Activated T-cell treated with anti-CD3 and anti-CD28 coated beads, Interleukin-2, amount 50 U/mL, for 72 hours (primary cell): ENCODE results near the gene RGS7. TPM values are rescaled to one million over a fixed set of nuclear protein-coding genes. Genes with fewer than 3 reads are reported as not detected.

ENCODE experiments used
- ATAC-seq, 2 donors: fragments of 150-1000 bp; cut with Tn5 transposase; replicated peaks in 1 of 2; 2 replicates each; pipeline ENCODE4 v1.10.0; 2021; ENCODE audit warnings: moderate library complexity in 2 of 2, mild to moderate bottlenecking in 1 of 2
- DNase-seq, 2 donors: peaks; one replicate each; pipeline ENCODE4 v3.0.0; 2021 to 2022; ENCODE audit warnings: mixed read lengths in 1 of 2
- H3K27ac Mint-ChIP-seq: one replicate; pipeline ENCODE4 v1.8.0; 2022; ENCODE audit warnings: mild to moderate bottlenecking, moderate library complexity, mixed read lengths
- H3K27me3 Mint-ChIP-seq: one replicate; pipeline ENCODE4 v1.8.0; 2022; ENCODE audit warnings: low read depth, mixed read lengths
- H3K36me3 Mint-ChIP-seq, 2 donors: one replicate each; pipeline ENCODE4 v1.8.0; 2022; ENCODE audit warnings: mixed read lengths in 2 of 2, mild to moderate bottlenecking in 1 of 2; ENCODE audit not compliant: insufficient read depth in 2 of 2
- H3K4me1 Mint-ChIP-seq: one replicate; pipeline ENCODE4 v1.8.0; 2022; ENCODE audit warnings: low read depth, mixed read lengths
- H3K4me3 Mint-ChIP-seq, 2 donors: one replicate each; pipeline ENCODE4 v1.8.0; 2022; ENCODE audit warnings: mild to moderate bottlenecking in 2 of 2, mixed read lengths in 2 of 2, moderate library complexity in 2 of 2
- H3K9me3 Mint-ChIP-seq, 2 donors: one replicate each; pipeline ENCODE4 v1.8.0; 2022; ENCODE audit warnings: mixed read lengths in 2 of 2
- total RNA-seq, 2 donors: library from RNA; stranded (reverse); gene quantifications; one replicate each; pipeline ENCODE4 v1.2.3, GENCODE V29; 2022

RGS7 gene
- total RNA-seq, 2 donors from 2014 or later: not detected

DNA sequence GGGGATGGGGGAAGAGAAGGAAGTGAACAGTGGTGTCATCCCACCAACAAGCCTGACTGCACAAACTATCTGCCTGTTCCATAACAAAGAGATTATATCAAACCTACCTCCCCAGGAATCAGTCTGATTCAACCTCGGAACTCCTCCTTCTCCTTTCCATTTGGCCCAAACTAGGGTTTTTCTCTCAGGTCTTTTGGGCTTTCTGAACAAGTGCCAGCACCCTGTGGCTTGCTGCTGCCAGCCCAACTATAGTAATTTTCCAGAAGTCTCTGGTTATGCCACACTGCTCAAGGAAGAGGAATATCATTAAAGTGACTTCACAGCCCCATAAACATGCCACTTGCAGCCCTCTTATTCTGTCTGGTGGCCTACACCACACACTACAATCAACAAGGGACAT, 70.5 kb downstream of the RGS7 start:
- Mint-ChIP-seq H3K27ac (no peak overlapping the region), H3K36me3 (peaks cover 0 to 3% of the 10 kb centered on the region in 2 donors), H3K4me3 (no peak overlapping the region), H3K9me3 (peaks cover 18 to 26% of the 10 kb centered on the region in 2 donors), H3K27me3 (no peaks in the 10 kb centered on the region), H3K4me1 (no peaks in the 10 kb centered on the region)
- DNase-seq: no peak
- ATAC-seq: no peak

DNA sequence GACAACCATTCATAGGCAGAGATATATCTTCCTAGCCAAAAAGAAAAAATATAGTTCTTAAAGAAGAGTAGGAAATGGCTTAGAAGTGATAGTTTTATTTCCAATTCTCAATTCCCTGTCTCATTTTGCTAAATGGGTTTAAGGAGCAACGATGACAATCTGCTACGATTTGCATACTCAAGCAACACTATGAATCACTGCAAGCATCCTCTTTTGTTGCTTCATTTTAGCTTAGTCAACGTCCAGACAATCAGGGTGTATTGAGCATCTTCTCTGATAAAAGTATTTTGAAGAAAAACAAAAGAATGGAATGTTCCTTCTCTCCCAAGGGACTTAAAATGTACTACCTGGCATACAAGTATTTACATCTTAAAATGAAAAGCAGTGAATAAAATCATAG, 80.6 kb downstream of the RGS7 start:
- H3K4me3 Mint-ChIP-seq: no peak overlapping the region
- H3K9me3 Mint-ChIP-seq: peaks cover 10 to 20% of the 10 kb centered on the region in 2 donors
- H3K36me3 Mint-ChIP-seq: peaks cover 8 to 10% of the 10 kb centered on the region in 2 donors
- no peaks in the 10 kb centered on the region for H3K27me3 Mint-ChIP-seq
- ATAC-seq: no peak
- DNase-seq: no peak
- H3K27ac Mint-ChIP-seq: no peak overlapping the region
- H3K4me1 Mint-ChIP-seq: no peaks in the 10 kb centered on the region

DNA sequence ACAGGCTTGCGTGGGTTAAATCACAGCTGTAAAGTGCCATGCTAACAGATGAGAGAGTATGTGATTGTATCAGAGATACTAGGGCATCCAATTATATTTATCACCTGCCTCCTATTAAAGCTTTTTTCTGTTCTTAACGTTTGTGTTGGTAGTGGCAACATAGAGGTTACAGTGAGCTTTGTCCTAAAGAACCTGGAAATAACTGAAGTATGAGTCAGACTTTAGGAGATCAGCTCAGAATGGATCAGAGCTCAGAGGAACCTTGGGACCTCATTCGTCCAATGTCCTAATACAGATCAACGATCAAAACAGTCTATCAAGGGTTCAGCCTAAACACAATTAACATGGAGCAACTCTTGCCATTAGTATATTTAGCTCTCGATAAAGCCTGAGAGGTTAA, 81.0 kb downstream of the RGS7 start:
- DNase-seq (no peak), ATAC-seq (no peak)
- Mint-ChIP-seq H3K27ac (no peak overlapping the region), H3K4me3 (no peak overlapping the region), H3K4me1 (no peaks in the 10 kb centered on the region), H3K27me3 (no peaks in the 10 kb centered on the region), H3K36me3 (peaks cover 8 to 10% of the 10 kb centered on the region in 2 donors), H3K9me3 (peaks cover 10 to 21% of the 10 kb centered on the region in 2 donors)

DNA sequence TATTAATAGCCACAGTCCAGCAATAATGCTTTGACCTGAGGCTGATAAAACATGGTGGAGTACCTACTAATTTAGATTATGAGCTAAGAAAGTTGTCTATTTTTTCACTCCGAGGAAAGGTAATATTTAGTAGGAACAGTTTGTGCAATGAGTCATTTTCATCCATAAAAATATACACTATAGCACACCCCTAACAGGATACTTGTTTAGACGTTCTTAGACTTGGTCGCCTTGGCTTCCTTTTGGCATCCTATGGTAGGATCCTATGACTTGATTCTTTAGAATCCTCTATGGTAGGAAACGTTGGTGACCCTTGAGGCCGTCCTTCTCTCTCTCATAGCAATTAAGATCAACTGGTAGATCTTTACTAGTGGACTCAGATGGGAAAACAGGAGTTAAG, 81.8 kb downstream of the RGS7 start:
- no peak for DNase-seq
- ATAC-seq: no peak
- peaks cover 11 to 21% of the 10 kb centered on the region in 2 donors for H3K9me3 Mint-ChIP-seq

DNA sequence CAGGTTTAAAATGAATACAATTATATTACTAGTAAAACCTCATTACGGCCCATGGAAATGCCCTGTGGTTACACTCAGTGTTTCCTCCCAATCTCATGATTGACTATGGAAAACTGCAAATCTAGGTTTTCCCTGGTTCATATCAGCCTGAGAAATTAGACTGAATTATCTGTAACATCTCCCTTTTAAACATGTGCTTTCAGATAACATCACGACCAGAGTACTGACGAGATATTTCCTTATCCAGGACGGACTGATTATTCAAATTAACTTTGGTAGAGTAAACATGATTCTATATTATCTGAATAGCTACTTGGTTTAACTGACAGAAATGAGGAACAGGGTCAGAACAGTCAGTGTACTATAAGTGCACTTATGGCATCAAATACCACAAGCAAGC, 82.3 kb downstream of the RGS7 start:
- no peak overlapping the region for H3K4me3 Mint-ChIP-seq
- DNase-seq (no peak), ATAC-seq (no peak)
- H3K27ac Mint-ChIP-seq: no peak overlapping the region
- no peaks in the 10 kb centered on the region for H3K27me3 Mint-ChIP-seq
- H3K9me3 Mint-ChIP-seq: peaks cover 13 to 21% of the 10 kb centered on the region in 2 donors
- H3K36me3 Mint-ChIP-seq: peaks cover 8 to 10% of the 10 kb centered on the region in 2 donors
- no peaks in the 10 kb centered on the region for H3K4me1 Mint-ChIP-seq

More for the DNA sequence above, 81.8 kb downstream of the RGS7 start:
- peaks cover 8 to 10% of the 10 kb centered on the region in 2 donors for H3K36me3 Mint-ChIP-seq
- H3K4me3 Mint-ChIP-seq: no peak overlapping the region
- H3K4me1 Mint-ChIP-seq: no peaks in the 10 kb centered on the region
- H3K27ac Mint-ChIP-seq: no peak overlapping the region
- H3K27me3 Mint-ChIP-seq: no peaks in the 10 kb centered on the region

DNA sequence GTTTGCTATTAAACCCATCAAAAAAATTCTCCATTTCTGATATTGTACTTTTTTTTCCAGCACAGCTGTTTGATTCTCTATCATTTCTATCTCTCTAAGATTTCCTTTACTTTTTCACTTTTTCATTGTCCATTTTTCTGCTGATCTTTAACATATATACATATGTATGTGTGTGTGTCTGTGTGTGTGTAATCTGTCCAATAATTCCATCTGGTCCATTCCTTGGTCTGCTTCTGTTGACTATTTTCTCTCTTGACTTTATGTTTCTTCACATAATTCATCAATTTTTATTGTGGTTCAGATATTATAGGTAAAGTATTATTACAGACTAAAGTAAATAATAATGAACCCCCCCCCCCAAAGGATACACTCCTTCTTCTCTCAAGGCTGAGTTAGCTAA, 84.2 kb downstream of the RGS7 start:
- H3K4me1 Mint-ChIP-seq: no peaks in the 10 kb centered on the region
- no peak for ATAC-seq
- H3K27me3 Mint-ChIP-seq: no peaks in the 10 kb centered on the region
- DNase-seq: no peak
- H3K36me3 Mint-ChIP-seq: peaks cover 8 to 10% of the 10 kb centered on the region in 2 donors
- no peak overlapping the region for H3K4me3 Mint-ChIP-seq
- no peak overlapping the region for H3K27ac Mint-ChIP-seq
- peaks cover 16 to 17% of the 10 kb centered on the region in 2 donors for H3K9me3 Mint-ChIP-seq

DNA sequence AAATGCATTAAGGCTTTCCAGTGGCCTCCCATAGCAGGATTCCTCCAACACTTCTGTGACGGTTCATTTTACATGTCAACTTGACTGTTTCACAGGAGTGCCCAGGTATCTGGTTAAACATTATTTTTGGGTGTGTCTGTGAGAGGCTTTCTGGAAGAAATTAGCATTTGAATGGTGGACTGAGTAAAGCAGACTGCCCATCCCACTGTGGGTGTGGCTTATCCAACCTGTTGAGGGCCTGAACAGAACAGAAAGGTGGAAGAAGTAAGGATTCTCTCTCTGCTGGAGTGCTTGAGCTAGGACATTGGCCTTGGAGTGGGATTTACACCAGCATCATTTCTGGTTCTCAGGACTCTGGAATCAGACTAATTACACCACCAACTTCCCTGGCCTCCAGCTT, 85.6 kb downstream of the RGS7 start:
- peaks cover 18 to 20% of the 10 kb centered on the region in 2 donors for H3K9me3 Mint-ChIP-seq
- no peak for DNase-seq
- H3K27me3 Mint-ChIP-seq: no peaks in the 10 kb centered on the region
- no peak overlapping the region for H3K4me3 Mint-ChIP-seq
- H3K4me1 Mint-ChIP-seq: no peaks in the 10 kb centered on the region
- H3K36me3 Mint-ChIP-seq: peaks cover 8 to 10% of the 10 kb centered on the region in 2 donors
- H3K27ac Mint-ChIP-seq: no peak overlapping the region
- no peak for ATAC-seq

DNA sequence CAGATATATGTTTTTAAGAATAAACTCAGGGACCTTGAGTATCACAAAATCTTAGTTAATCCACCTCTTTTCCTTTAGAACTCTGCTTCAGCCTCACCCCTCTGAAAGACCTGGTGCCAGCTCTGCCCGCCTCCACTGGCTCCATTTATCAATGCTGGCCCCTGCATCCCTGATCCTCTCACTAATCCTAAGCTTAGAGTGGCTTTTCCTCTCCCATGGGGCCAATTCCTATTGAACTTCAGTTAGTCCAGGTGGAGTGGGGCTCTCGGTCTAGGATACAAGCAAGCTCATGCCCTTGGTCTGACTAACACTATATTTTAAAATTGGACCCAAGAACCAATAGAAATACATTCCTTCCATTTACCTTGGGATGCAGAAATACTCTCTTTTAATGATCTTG, 87.0 kb downstream of the RGS7 start:
- peaks cover 18 to 23% of the 10 kb centered on the region in 2 donors for H3K9me3 Mint-ChIP-seq
- H3K4me1 Mint-ChIP-seq: no peaks in the 10 kb centered on the region
- H3K4me3 Mint-ChIP-seq: no peak overlapping the region
- DNase-seq: no peak
- no peak overlapping the region for H3K27ac Mint-ChIP-seq
- H3K36me3 Mint-ChIP-seq: peaks cover 9 to 10% of the 10 kb centered on the region in 2 donors
- no peak for ATAC-seq
- no peaks in the 10 kb centered on the region for H3K27me3 Mint-ChIP-seq

DNA sequence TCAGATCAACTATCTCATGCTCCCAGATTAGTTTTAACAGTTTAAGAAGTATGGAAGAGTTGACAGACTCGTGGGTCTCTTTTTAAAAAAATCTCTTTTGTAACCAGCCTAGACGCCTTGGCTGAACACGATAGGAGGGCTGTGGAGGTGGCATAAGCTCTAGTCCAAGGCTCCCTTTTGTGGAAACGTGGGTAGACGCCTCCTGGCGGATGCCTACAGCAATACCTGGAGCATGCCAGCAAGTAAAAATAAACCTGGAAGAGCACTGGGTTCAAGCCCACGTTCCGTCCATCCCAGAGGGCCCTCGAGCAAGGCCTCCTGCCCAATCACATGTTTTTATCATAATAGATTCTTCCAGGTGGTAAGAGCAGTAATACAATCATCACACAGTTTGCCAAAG, 87.9 kb downstream of the RGS7 start:
- H3K27me3 Mint-ChIP-seq: no peaks in the 10 kb centered on the region
- no peak for DNase-seq
- no peaks in the 10 kb centered on the region for H3K4me1 Mint-ChIP-seq
- H3K4me3 Mint-ChIP-seq: no peak overlapping the region
- H3K36me3 Mint-ChIP-seq: peaks cover 9 to 10% of the 10 kb centered on the region in 2 donors
- ATAC-seq: no peak
- H3K27ac Mint-ChIP-seq: no peak overlapping the region
- peaks cover 18 to 23% of the 10 kb centered on the region in 2 donors for H3K9me3 Mint-ChIP-seq

DNA sequence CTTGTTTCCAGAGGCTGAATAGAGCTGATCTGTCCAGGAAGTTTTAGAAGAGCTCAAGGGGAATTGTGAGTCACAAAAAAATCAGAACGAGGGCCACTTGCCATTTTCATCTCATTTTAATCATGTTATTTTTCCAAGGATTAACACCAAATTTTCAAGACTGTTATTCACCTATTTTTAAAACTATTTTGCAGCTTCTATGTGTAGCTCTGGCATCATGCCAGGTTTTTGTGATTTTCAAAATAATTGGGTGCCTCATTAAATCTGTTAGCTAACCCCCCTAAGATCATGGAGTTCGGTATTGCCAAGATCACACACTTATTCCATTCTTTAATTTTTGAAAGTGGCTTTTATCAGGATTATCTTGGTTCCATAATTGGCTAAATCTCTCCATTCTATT, 90.9 kb downstream of the RGS7 start:
- peaks cover 0 to 1% of the 10 kb centered on the region in 2 donors for H3K36me3 Mint-ChIP-seq
- H3K27me3 Mint-ChIP-seq: no peaks in the 10 kb centered on the region

DNA sequence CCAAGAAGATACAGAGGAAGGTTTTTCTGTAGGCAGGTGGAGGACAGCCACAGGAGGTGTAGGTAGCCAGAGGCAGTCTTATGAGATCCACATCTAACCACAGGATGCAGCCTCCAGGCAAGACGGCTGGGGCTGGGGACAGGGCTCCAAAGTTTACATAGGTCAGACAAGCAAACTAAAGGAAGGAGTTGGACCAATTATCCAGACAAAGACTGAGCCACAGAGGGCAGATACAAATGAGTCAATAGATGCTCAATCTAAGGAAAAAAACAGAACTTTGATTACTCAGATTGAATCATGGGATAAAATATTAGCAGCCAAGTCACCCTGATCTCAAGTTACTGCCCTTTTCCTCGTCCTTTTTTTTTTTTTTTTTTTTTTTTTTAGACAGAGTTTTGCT, 91.6 kb downstream of the RGS7 start:
- Mint-ChIP-seq H3K27ac (no peak overlapping the region), H3K36me3 (peaks cover 0 to 1% of the 10 kb centered on the region in 2 donors), H3K4me1 (no peaks in the 10 kb centered on the region), H3K9me3 (peaks cover 2 to 13% of the 10 kb centered on the region in 2 donors), H3K4me3 (no peak overlapping the region), H3K27me3 (no peaks in the 10 kb centered on the region)
- no peak for DNase-seq
- no peak for ATAC-seq

More for the DNA sequence above, 90.9 kb downstream of the RGS7 start:
- H3K4me3 Mint-ChIP-seq: no peak overlapping the region
- H3K27ac Mint-ChIP-seq: no peak overlapping the region
- H3K9me3 Mint-ChIP-seq: peaks cover 2 to 13% of the 10 kb centered on the region in 2 donors
- ATAC-seq (no peak), DNase-seq (no peak)
- H3K4me1 Mint-ChIP-seq: no peaks in the 10 kb centered on the region

DNA sequence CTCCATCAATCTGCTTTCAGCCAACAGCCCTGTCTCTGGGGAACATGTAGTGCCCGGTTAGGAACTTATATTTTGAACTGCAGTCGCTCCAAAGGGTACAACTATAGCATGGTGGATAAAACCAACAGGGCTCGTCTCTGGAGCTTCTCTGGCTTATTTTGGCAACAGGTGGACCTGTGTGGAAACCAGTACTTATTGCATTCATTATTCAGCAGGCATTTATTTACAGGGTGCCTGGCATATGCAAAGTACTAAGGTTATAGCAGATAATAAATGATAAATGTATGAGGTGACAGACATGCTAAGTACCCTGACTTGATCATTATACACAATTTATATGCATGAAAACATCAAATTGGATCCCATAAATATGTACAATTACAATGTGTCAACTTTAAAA, 93.7 kb downstream of the RGS7 start:
- Mint-ChIP-seq H3K9me3 (peaks cover 3 to 7% of the 10 kb centered on the region in 2 donors), H3K36me3 (peaks cover 0 to 1% of the 10 kb centered on the region in 2 donors), H3K4me3 (no peak overlapping the region), H3K27ac (no peak overlapping the region), H3K4me1 (no peaks in the 10 kb centered on the region), H3K27me3 (no peaks in the 10 kb centered on the region)
- ATAC-seq (no peak), DNase-seq (no peak)

DNA sequence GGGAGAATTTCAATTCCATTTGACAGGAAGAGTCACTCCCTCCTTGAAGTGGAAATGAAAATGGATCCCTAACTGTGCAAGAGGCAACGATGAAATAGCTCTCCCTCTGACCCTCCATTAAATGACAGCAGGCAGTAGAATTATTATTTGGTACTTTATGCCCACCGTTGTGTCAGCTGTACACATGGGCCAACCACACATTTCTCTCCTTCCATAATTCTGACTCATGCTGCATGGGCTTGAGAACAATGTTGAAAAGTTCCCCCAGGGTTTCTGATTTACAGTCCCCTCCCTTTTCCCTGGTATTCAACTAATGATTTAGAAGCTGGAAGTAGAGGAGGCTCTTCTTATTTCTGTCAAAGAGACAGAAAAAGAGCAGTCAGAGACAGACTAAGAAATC, 103.5 kb downstream of the RGS7 start:
- peaks cover 0 to 2% of the 10 kb centered on the region in 2 donors for H3K36me3 Mint-ChIP-seq
- ATAC-seq: no peak
- no peaks in the 10 kb centered on the region for H3K4me1 Mint-ChIP-seq
- H3K9me3 Mint-ChIP-seq: peaks cover 4 to 9% of the 10 kb centered on the region in 2 donors
- no peak for DNase-seq
- no peaks in the 10 kb centered on the region for H3K27me3 Mint-ChIP-seq
- H3K4me3 Mint-ChIP-seq: no peak overlapping the region
- no peak overlapping the region for H3K27ac Mint-ChIP-seq

DNA sequence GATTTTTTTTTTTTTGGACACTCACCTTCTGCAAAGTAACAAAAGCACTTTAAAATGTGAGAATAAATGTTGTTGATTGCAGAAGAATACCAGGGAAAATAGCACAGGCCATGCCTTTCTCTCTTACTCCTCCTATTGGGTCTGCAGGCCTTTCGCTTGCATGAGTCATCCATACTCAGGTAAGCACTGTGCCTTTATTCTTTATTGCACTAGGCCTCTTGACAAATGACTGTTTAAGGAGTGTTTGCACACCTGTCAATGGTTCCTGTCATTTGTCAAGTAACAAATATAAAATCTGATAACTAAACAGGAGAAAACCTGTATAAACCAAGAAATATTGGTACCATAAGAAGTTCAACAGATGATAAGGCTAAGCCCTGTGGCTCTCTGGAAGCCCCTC, 106.5 kb downstream of the RGS7 start:
- Mint-ChIP-seq H3K27me3 (no peaks in the 10 kb centered on the region), H3K9me3 (peaks cover 8 to 11% of the 10 kb centered on the region in 2 donors), H3K36me3 (peaks cover 0 to 3% of the 10 kb centered on the region in 2 donors), H3K27ac (no peak overlapping the region), H3K4me3 (no peak overlapping the region), H3K4me1 (no peaks in the 10 kb centered on the region)
- no peak for ATAC-seq
- DNase-seq: no peak
